Measurements from ENCODE around the gene RPL22.

Gene RPL22

DNA sequence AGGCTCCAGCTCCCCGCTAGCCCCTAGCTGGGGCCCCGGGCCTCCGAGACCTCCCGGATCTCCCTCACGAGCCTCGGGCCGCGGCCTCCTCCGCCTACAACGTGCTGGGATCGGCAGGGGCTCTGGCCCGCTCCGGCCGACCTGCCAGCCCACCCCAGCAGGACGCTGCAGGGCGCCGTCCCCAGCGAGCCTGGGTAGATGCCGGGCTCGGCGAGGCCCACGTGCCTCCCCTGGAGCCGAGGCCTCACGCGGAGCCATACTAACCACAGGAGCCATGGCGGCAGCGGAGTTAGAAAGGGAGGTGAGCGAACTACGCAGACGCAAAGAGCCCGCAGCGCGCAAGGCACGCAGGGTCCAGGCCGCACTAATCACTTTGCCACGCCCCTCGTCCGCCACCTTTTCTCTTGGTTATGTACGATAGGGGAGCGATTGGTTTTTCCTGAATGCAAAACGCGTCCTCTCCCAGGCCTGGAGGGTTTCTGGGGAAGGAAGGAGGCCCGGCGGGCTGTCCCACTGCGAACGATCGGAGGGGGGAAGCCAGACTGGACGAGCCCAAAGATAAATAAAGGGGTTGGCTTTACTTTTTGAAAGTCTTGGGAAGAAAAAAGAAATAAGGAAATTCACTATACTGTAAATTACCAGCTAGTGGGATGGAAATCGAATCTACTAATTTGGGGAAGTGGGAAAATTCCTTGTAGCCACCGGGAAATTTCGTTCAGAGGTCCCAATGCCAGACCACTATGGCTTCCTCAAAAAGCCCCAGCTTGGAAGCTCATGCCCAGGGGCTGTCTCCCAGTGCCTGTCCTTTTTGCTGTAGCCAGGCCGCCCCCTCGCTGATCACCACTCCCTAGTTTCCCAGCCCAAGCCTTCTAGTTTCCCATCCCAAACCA is at the start of gene RPL22:
RPL22 (minus strand) TSS at position 298 of the 890 bp plus-strand sequence; CDS start at position 276, 22 bp downstream.
- peak; percentile 82 for DNase-seq (ENCODE audit: low spot score)

DNA sequence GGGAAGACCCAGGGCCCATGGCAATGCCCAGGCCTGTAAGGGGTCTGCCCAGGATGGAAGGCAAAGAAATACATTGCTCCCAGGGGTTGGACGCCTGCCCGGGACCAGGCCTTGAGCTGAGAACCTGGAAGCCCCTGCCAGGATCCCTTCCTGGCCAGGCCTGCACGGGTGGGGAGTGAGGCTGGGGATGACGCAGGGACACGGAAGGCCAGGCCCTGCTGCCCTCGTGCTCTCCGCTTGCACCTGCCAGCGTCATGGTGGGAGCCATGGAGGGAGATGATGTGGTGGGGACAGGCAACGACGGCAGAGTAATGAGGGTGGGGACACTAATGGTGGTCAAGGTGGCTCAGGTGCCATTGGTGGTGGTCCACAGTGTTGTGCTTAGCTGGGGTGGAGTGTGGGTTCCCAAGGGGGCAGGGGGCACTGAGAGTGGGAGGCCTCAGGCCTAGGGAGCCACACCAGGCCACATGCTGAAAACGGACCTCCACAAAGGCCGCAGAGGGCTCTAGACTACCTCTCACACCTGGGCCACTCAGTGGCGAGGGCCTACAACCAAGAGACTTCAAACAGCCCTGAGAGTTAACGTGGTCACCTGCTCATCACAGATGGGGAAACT is 48.9 kb upstream of the RPL22 start:
- no peak for DNase-seq (ENCODE audit: low spot score)

DNA sequence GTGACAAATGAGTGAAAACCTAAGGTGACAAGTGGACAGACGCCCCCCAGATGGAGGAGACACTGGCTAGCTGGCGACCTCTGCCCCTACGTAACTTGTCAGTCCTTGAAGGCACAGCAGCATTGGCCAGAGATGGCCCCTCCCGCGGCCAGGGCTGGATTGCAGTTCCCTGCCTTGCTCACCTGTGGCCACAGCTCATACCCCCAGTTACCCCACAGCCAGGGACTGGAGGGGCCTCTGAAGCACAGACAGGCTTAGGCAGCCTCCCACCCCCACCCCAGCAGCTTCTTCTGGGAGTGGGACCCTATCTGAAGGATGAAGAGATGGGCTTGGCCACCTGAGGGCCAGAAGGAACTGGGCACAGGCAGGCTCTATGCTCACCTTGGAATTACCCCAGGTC is 48.3 kb upstream of the RPL22 start:
- no peak for DNase-seq (ENCODE audit: low spot score)

DNA sequence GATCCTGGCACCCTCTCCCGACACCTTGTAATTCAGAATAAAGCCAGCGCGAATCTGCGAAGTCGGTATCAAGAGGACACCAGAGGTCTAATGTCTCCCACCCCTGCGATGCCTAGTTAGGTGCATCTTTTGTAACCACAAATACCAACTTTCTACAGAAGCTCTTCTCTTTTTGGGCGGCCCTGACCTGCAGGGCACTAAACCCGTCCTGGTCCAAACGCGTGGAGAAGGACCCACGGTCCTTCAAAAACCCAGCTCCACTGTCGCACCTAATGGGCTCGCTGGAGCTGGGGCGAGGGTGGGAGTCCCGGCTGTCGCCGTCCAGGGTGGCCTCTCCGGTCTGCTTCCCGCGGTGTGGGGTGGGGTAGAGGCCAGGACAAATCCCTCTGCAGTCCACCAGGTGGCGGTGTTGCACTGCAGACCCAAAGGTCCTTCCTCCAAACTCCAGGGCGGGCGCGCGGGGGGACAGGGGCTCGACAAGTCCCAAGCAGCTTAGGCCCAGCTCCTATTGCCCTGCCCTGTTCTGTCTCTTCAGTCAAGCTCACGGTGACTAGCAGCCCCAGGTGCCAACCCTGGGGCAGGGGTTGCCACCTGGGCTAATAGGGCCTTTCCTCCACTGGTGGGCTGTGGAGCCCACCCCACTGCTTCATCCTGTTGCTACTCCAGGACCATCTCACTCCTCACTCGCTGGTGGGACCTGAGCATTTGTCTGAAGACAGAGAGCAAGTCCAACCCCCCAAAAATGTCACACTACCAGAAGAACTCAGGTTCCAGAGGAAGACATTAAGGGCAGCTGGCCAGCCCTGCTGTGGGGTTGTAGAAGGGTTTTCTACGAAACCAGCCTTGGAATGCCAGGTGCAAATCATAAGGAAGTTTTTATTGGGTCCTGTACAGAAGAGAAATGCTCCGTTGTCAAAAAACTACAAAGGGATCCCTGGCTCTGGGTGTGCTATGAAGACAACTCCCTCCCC is 47.4 kb upstream of the RPL22 start:
- DNase-seq (ENCODE audit: low spot score), result peak; percentile 96

DNA sequence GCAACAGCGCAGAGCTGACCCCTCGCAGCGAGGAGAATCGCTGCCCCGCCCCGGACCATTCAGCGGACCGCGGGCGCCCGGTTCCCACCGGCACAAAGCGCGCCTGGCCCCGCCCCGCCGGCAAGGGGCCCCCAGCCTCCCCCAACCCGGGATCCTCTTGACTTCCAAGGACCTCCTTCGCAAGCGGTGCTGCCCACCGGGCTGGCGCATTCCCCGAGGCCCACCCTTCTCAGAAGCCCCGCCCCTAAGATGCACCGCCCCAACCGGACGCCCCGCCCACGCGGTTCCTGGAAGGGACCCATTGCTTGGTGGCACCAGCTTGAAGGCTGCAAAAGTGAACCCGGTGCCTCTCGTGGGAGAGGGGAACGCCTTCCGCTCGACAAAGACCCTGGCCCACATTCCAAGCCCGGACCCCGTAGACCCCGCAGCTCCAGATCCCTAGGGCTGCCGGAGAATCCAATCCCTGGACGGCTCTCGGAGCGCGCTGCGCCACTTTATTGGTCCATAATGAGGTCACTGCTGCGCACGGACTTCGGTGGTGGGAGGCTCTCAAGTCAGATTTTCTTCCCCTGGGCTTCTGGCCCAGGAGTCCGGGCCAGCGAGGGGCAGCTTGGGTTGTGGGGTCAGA is 46.6 kb upstream of the RPL22 start:
- DNase-seq (ENCODE audit: low spot score), result peak; percentile 62

DNA sequence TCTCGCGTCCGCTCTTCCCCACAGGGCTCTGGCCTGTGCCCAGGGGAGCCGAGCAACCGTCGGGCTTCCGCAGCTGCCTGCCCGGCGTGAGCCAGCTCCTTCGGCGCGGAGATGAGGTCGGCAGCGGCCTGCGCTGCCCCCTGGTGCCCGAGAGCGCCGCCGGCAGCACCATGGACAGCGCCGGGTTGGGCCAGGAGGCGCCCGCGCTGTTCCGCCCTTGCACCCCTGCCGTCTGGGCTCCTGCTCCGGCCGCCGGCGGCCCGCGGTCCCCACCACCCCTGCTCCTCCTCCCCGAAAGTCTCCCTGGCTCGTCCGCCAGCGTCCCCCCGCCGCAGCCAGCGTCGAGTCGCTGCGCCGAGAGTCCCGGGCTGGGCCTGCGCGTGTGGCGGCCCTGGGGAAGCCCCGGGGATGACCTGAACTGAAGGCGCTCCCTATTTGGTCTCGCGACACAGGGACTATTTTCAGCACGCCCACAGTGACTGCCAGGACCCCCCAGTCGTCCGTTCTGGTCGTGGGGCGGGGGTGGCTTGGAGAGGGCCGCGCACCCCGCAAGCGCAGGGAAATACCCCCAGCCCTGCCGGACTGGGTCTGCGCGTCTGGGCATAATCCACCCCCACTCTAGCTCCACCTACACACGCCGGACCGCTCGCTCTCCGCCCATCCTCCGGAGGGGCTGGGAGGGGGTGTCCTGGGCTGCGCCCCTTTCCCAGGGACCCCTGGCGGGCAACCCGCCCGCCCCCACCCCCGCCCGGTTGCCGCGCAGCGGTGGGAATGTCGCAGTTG is 45.9 kb upstream of the RPL22 start:
- peak; percentile 87 for DNase-seq (ENCODE audit: low spot score)

DNA sequence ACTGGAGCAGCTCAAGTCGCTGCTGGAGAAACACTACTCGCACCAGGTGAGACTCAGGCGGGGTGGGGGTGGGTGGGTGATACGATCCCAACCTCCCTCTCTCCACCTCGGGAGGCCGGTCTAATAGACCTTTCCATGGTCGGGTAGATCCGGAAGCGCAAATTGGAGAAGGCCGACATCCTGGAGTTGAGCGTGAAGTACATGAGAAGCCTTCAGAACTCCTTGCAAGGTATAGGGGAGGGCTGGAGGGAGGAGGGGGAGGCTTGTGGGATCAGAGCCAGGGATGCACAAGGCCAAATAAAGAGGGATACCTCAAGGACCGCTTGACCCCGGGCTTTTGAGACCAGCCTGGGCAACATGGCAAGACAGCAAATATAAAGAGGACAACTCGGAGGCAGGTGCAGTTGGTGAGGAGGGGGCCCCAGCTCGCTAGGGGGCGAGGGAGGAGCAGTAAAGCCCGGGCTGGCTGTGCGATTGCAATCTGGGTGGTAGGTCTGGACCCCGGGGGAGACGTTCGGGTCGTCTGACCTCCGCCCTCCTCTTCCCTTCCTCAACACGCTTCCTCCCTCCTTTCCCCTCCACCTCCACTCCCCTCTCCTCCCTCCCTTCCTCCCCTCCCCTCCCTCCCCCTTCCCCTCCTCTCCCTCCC is 45.1 kb upstream of the RPL22 start:
- DNase-seq (ENCODE audit: low spot score), result no peak

GRCh38 chr1:6243993-6244392 is 44.6 kb upstream of the RPL22 start, which contains the start of gene HES3:
Gene HES3 (plus strand): TSS chr1:6244179. CDS start chr1:6244366, 187 bp downstream.
- DNase-seq (ENCODE audit: low spot score), result no peak

GRCh38 chr1:6243053-6243834 is 43.8 kb upstream of the RPL22 start:
- no peak for DNase-seq (ENCODE audit: low spot score)

GRCh38 chr1:6241887-6242740 is 42.7 kb upstream of the RPL22 start:
- DNase-seq (ENCODE audit: low spot score), result no peak

DNA sequence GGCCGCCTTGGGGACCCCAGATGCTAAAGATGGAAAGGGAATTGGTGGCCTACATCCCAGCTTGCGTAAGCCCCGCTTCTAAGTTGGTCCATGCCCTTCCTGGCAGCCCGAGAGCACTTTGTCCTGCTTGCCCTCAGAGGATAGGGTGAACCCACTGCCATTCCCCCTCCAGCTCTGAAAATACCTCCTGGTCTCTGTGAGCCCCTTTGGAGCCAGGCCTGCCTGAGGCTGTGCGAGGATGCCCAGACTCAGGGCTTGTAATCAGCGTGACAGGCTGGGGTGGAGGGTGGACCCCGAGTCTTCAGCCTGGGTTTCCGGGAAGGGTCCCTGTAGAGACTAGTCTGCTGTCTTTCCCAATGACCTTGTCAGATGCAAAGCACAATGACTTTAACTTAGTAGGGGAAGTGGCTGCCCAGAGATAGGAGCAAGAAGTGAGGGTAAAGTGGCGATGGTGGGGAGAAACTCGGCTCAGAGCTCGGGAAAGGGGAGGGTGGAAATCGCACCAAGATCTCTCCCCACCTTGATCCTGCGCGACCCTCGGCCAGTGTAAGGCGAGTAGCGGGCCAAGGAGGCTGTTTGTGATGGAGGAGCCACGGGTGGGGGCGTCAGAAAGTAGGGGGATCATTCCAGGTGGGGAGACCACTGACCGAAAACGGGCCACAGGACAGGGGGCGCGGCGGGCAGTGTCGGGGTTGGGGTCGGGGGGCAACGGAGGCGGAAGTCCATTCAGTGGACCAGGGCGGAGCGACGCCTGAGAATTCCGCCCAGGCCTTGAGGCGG is 41.9 kb upstream of the RPL22 start:
- DNase-seq (ENCODE audit: low spot score), result no peak

DNA sequence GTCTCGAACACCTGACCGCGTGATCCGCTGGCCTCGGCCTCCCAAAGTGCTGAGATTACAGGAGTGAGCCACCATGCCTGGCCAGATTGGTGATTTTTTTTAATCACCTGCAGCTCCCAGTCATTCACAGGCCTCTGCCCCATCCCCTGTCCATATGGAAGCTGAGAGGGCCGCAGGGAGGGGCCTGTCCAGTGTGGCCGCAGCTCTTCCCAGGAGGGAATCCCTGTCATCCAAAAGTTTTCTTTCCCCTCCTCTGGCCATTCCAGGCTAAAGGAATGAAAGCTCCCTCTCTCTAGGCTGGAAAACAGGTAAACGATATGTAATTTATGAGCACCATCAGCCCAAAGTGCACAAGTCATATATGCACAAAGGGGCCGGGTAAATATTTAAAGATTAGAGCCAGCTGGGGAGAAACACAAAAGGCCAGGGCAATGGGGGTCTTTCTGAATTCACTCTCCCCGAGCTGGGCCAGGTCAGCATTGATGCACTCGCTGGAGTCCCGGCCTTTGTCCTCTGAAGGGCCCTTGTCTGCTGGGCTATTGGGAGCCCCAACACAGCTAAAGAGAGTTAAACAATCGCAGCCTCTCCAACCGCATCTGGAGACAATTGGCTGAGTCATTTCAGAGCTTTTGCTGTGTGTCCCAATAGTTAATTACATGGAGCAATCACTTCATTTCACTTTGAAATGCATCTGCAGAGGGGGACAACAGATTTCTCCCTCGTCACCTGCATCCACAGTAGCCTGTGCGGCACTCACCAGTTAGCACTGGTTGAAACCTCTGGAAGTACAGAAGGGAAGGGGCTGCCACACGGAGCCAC is 40.8 kb upstream of the RPL22 start:
- DNase-seq (ENCODE audit: low spot score), result peak; percentile 54

GRCh38 chr1:6239213-6239752 is 39.9 kb upstream of the RPL22 start:
- DNase-seq (ENCODE audit: low spot score), result no peak

DNA sequence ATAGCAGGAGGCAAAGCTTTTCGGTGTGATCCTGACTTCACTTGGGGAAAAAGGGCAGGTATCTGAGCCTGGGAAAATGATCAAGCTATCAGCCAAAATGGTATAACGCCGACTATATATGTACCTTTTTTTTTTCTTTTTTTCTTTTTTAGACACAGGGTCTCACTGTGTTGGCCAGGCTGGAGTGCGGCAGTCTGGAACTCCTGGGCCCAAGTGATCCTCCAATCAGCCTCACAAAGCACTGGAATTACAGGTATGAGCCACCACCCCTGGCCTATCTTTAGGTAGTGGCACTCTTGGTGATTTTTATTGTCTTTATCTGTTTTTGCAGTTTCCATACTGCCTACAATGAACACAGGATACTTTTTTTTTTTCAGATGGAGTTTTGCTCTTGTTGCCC is 37.7 kb upstream of the RPL22 start:
- DNase-seq (ENCODE audit: low spot score), result no peak

DNA sequence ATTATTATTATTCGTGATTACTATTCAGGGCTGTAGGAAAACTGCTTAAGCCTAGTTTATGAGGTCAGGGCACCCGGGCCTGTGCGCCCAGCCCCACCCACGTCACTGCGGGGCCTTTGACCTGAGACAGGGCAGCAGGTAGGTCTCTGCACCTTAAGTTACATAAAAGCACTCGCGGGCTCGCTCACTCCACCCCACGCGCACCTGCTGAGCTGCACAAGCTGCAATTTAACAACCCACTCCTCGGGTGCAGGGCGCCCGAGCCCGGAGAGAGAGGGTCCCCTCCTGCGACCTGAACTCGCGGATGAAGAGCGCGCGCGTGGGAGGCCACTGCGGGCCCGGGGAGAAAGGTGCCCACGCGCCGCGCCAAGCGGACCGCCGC is 35.9 kb upstream of the RPL22 start:
- DNase-seq (ENCODE audit: low spot score), result no peak

- DNase-seq (ENCODE audit: low spot score), result no peak
These were observed 35.3 kb upstream of the RPL22 start for GRCh38 chr1:6234502-6235295.

All from HuH-7 (cell line).